HT-29 (cell line): Measurements from ENCODE around the gene SPON2. TPM values are rescaled to one million over a fixed set of nuclear protein-coding genes. Genes with fewer than 3 reads are reported as not detected.
A peak's percentile ranks its signal among the peaks of the same experiment; 100 is the strongest.

Source experiments
- DNase-seq: peaks from one replicate; pipeline ENCODE4 v3.0.0-alpha.2; 2015; ENCODE audit warnings: low spot score
- total RNA-seq: library from RNA; depleted of rRNA; stranded (reverse); fragments of >200 nt; shearing (Covaris generic); gene quantifications from 2 replicates; pipeline ENCODE4 v1.2.3, GENCODE V29; 2014

The SPON2 gene
- total RNA-seq, 1 experiment from 2014 or later: 2.9 TPM

- DNase-seq: no peak
Observed at GRCh38 chr4:1195109-1195671, 22.8 kb upstream of the SPON2 start.

- DNase-seq: no peak
Observed at GRCh38 chr4:1194010-1194900, 21.9 kb upstream of the SPON2 start.

- no peak for DNase-seq
Observed at GRCh38 chr4:1193206-1194009, 21.0 kb upstream of the SPON2 start.

- no peak for DNase-seq
Observed at GRCh38 chr4:1192493-1193205, 20.3 kb upstream of the SPON2 start.

- peak; percentile 62 for DNase-seq
Observed at GRCh38 chr4:1192091-1192492, 19.7 kb upstream of the SPON2 start.

- no peak for DNase-seq
Observed at GRCh38 chr4:1191621-1192020, 19.2 kb upstream of the SPON2 start.

GRCh38 chr4:1187182-1187581 lies 14.8 kb upstream of the SPON2 start:
- DNase-seq: no peak

GRCh38 chr4:1183985-1184773 lies 11.8 kb upstream of the SPON2 start:
- DNase-seq: no peak

- no peak for DNase-seq
Observed at GRCh38 chr4:1182313-1182712, 9.9 kb upstream of the SPON2 start.

GRCh38 chr4:1180663-1181062 lies 8.3 kb upstream of the SPON2 start:
- no peak for DNase-seq

GRCh38 chr4:1179976-1180375 lies 7.6 kb upstream of the SPON2 start:
- no peak for DNase-seq

GRCh38 chr4:1179089-1179441 lies 6.7 kb upstream of the SPON2 start:
- no peak for DNase-seq

GRCh38 chr4:1178300-1179088 lies 6.1 kb upstream of the SPON2 start:
- DNase-seq: no peak

- DNase-seq: no peak
Observed at GRCh38 chr4:1177274-1178141, 5.1 kb upstream of the SPON2 start.

- DNase-seq: no peak
Observed at GRCh38 chr4:1176398-1177273, 4.3 kb upstream of the SPON2 start.

- no peak for DNase-seq
Observed at GRCh38 chr4:1175635-1176229, 3.3 kb upstream of the SPON2 start.

GRCh38 chr4:1174941-1175634 lies 2.7 kb upstream of the SPON2 start:
- DNase-seq: no peak
